ENCODE data around the gene STAC3. TPM values are rescaled to one million over a fixed set of nuclear protein-coding genes. Genes with fewer than 3 reads are reported as not detected.

STAC3 gene
- total RNA-seq, 2 donors from 2014 or later, result 5.9 to 6.8 TPM

GRCh38 chr12:57226588-57227314, 24.2 kb downstream of the STAC3 start:
- no peak for TF ChIP-seq CTCF (conservative IDR thresholded peaks at IDR 0.05)
- H3K4me1 Mint-ChIP-seq, result peaks cover 30% of the 10 kb centered on the region
- peak overlapping the region; percentile 47 for H3K4me3 Mint-ChIP-seq
- Histone ChIP-seq H3K27me3 (ENCODE audit: control insufficient read depth, insufficient read depth, low read length, poor library complexity, severe bottlenecking) (peaks cover 62% of the 10 kb centered on the region), H3K27ac (ENCODE audit: low read depth, low read length) (no peak overlapping the region), H3K4me3 (ENCODE audit: low read length) (peak overlapping the region; percentile 64), H3K4me1 (ENCODE audit: control insufficient read depth, insufficient read depth, low read length) (peaks cover 10% of the 10 kb centered on the region), H3K9ac (ENCODE audit: extremely low read depth, low read length, poor library complexity, severe bottlenecking) (no peak overlapping the region), H3K9me3 (ENCODE audit: control insufficient read depth, low read length) (no peaks in the 10 kb centered on the region), H3K36me3 (ENCODE audit: control insufficient read depth, insufficient read depth, low read length) (peaks cover 10% of the 10 kb centered on the region)
- H3K27me3 Mint-ChIP-seq (ENCODE audit: insufficient read depth), result peaks cover 65% of the 10 kb centered on the region
- H3K36me3 Mint-ChIP-seq (ENCODE audit: low read depth), result peaks cover 11% of the 10 kb centered on the region
- no peak overlapping the region for H3K27ac Mint-ChIP-seq
- H3K9me3 Mint-ChIP-seq, result no peaks in the 10 kb centered on the region
- peak; percentile 86 for DNase-seq
- 4 to 10% methylated on average over 6 to 29 of the region's 35 CpGs for WGBS, 2 experiments (ENCODE audit: insufficient coverage in 1 of 2, insufficient read length in 1 of 2)

DNA sequence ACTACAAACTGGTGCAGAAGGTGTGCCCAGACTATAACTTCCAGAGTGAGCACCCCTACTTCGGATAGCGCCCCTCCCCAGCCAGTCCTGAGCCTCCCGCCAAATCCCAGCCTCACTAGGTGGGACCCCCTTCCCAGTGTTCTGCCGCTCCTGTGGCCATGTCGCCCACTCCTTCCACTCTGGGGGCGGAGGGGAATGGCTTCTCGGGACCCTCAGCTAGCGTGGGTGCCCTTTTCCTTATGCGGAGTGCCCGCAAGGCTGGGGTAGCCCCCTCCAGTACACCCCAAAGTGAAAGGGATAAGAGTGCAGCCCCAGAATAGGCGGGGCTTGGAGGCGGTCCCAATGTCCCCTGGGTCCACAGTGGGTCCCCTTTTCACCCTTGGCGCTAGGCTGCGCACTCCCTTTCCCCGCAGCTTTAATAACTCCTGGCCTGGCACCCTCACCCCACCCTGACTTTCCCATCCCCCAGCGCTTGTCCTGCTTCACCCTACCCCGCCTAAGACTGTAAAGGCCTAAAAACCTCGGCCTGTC, 25.2 kb downstream of the STAC3 start:
- peaks cover 75% of the 10 kb centered on the region for H3K27me3 Mint-ChIP-seq (ENCODE audit: insufficient read depth)

DNA sequence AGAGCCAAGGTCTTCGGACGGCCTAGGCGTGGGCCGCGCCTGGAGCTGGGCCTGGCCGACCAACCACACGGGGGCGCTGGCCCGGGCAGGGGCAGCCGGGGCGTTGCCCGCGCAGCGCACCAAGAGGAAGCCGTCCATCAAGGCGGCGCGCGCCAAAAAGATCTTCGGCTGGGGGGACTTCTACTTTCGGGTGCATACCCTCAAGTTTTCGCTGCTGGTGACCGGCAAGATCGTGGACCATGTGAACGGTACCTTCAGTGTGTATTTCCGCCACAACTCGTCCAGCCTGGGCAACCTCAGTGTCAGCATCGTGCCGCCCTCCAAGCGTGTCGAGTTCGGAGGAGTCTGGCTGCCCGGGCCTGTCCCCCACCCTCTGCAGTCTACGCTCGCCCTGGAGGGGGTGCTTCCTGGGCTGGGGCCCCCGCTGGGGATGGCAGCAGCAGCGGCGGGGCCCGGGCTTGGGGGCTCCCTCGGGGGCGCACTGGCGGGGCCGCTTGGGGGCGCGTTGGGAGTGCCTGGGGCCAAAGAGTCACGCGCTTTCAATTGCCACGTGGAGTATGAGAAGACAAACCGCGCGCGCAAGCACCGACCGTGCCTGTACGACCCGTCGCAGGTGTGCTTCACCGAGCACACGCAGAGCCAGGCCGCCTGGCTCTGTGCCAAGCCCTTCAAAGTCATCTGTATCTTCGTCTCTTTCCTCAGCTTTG, 25.9 kb downstream of the STAC3 start:
- peak; percentile 98 for TF ChIP-seq CTCF (conservative IDR thresholded peaks at IDR 0.05)
- Histone ChIP-seq H3K4me3 (ENCODE audit: low read length) (no peak overlapping the region), H3K9ac (ENCODE audit: extremely low read depth, low read length, poor library complexity, severe bottlenecking) (no peak overlapping the region), H3K4me1 (ENCODE audit: control insufficient read depth, insufficient read depth, low read length) (no peaks in the 10 kb centered on the region), H3K27ac (ENCODE audit: low read depth, low read length) (no peak overlapping the region), H3K27me3 (ENCODE audit: control insufficient read depth, insufficient read depth, low read length, poor library complexity, severe bottlenecking) (peaks cover 79% of the 10 kb centered on the region), H3K36me3 (ENCODE audit: control insufficient read depth, insufficient read depth, low read length) (no peaks in the 10 kb centered on the region), H3K9me3 (ENCODE audit: control insufficient read depth, low read length) (no peaks in the 10 kb centered on the region)
- Mint-ChIP-seq H3K4me1 (peaks cover 30% of the 10 kb centered on the region), H3K27me3 (ENCODE audit: insufficient read depth) (peaks cover 78% of the 10 kb centered on the region), H3K27ac (no peak overlapping the region), H3K4me3 (no peak overlapping the region), H3K36me3 (ENCODE audit: low read depth) (no peaks in the 10 kb centered on the region), H3K9me3 (no peaks in the 10 kb centered on the region)
- DNase-seq, result peak; percentile 97
- 39 to 43% methylated on average over 44 to 61 of the region's 61 CpGs for WGBS, 2 experiments (ENCODE audit: insufficient coverage in 1 of 2, insufficient read length in 1 of 2)

More for the DNA sequence above, 25.2 kb downstream of the STAC3 start:
- Histone ChIP-seq H3K27me3 (ENCODE audit: control insufficient read depth, insufficient read depth, low read length, poor library complexity, severe bottlenecking) (peaks cover 73% of the 10 kb centered on the region), H3K36me3 (ENCODE audit: control insufficient read depth, insufficient read depth, low read length) (peaks cover under 1% of the 10 kb centered on the region), H3K27ac (ENCODE audit: low read depth, low read length) (no peak overlapping the region), H3K4me3 (ENCODE audit: low read length) (no peak overlapping the region), H3K4me1 (ENCODE audit: control insufficient read depth, insufficient read depth, low read length) (peaks cover 5% of the 10 kb centered on the region), H3K9ac (ENCODE audit: extremely low read depth, low read length, poor library complexity, severe bottlenecking) (no peak overlapping the region), H3K9me3 (ENCODE audit: control insufficient read depth, low read length) (no peaks in the 10 kb centered on the region)
- TF ChIP-seq CTCF (conservative IDR thresholded peaks at IDR 0.05), result no peak
- Mint-ChIP-seq H3K4me1 (peaks cover 33% of the 10 kb centered on the region), H3K27ac (no peak overlapping the region), H3K9me3 (no peaks in the 10 kb centered on the region), H3K36me3 (ENCODE audit: low read depth) (peaks cover 6% of the 10 kb centered on the region), H3K4me3 (no peak overlapping the region)
- no peak for DNase-seq
- WGBS, 2 experiments (ENCODE audit: insufficient coverage in 1 of 2, insufficient read length in 1 of 2), result 59 to 67% methylated on average over 12 to 18 of the region's 18 CpGs
